ENCODE measurements around the gene PPP2R1B.

The PPP2R1B gene

DNA sequence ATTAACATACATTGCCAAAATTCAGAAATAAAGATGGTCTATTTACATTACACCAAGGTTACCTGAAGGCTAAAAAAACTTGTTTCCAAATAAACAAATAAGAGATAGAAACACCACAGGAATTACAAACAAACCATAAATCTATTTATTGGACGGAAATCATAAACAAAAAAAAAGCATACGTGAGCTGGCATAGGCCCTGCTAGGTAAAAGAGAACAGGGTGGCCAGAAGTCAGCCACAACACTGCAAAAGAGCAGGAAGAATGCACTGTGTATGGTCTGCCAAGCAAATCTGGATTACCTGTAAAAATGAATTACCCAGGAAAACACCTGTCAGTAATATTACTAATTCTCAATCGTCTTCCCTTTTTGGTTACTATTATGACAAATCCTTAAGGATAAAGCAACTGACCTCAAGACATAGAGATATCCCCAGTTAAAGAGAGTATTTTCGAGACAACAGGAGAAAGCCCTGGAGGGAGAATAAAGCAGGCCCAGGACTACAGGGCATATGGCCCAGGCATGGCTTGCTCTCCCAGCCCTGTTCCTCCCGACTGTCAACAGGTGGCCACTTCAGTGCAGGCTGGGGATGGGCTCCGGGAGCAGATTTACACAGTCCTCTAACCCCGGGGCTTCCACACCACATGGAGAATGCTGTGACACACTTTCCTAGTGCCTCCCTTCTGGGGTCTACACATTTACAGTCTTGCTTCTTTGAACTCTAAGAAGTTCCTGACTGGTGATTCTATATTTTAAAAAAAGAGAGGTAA, 18.0 kb downstream of the PPP2R1B start:
- no peak for DNase-seq (ENCODE audit: low spot score)

DNA sequence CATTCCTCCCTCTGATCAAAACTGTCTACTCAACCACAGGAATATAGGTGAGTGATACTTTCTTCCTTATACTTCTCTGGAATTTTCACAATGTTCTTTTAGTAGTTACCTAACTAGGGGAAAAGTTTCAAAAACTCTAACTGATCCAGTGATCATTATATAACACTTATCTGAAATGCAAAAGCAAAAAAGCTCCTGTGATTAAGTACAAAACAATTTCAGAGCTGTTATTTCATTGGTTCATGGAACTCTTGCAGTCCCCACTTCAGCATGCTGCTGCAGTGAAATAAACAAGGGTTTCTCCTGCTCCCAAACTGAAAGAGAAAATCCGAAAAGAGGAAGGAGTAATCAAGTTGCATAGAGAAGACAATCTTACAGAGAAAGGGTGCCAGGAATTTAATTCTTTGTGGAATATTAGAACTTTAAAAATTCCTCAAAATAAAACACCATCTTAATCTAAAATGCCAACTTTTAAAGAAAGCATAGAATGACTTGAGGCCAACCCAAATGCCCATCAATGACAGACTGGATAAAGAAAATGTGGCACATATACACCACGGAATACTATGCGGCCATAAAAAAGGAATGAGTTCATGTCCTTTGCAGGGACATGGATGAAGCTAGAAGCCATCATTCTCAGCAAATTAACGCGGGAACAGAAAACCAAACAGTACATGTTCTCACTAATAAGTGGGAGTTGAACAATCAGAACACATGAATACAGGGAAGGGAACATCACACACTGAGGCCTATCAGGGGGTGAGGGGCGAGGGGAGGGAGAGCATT, 20.3 kb downstream of the PPP2R1B start:
- DNase-seq (ENCODE audit: low spot score): no peak

DNA sequence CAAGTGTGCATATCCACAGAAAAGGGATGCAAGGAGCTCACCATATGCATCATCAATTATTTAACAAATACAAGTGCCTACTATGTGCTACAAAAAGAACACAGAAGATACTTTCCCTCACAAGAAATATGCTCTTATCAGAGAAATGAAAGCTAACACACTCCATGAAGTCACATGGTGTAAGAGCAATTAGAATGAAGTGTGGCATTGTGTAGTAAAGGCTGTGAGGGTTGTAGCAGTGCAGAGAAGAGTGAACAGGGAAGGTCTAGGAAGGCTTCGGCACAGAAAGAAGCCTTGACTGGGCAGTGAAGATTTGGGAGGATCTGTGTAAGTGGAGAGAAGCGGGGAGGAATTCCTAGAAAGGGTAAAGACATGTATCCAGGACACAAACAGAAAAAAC, 22.5 kb downstream of the PPP2R1B start:
- DNase-seq (ENCODE audit: low spot score): no peak

DNA sequence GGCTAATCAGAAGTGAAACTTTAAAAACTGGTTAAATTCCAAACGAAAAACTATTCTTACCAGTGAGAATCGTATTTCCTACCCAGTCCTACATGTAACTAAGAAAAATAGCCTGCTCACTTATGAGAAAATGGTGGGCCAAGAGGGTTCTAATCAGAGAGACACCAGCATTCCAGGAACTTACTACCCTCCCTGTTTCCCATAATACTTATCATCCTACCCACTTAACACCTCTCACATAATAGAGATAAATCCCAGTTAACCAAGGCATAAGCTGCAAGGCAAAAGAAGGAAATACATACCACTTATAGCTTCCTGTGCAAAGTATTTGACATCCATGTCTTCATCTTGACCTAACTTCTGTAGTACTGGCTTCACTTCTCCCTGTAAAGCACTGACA, 24.4 kb downstream of the PPP2R1B start:
- no peak for DNase-seq (ENCODE audit: low spot score)

DNA sequence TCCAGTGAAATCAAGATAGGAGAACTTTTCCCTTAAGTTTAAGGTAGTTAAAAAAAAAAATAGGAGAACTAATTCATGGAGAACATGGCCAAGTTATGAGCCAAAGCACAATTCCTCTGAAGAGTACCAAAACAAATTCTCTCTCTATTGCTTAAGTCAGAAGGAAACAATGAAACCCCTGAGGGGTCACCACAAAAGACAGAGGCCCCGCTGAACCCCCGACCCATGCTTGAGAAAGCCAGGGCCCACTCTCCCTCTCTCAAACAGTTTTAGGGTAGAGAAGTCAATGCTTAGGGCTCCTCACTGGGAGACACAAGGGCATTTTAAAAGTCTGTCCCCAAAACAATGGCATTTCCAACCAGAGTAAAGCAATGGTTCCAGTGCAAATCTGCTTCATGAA, 26.9 kb downstream of the PPP2R1B start:
- no peak for DNase-seq (ENCODE audit: low spot score)

DNA sequence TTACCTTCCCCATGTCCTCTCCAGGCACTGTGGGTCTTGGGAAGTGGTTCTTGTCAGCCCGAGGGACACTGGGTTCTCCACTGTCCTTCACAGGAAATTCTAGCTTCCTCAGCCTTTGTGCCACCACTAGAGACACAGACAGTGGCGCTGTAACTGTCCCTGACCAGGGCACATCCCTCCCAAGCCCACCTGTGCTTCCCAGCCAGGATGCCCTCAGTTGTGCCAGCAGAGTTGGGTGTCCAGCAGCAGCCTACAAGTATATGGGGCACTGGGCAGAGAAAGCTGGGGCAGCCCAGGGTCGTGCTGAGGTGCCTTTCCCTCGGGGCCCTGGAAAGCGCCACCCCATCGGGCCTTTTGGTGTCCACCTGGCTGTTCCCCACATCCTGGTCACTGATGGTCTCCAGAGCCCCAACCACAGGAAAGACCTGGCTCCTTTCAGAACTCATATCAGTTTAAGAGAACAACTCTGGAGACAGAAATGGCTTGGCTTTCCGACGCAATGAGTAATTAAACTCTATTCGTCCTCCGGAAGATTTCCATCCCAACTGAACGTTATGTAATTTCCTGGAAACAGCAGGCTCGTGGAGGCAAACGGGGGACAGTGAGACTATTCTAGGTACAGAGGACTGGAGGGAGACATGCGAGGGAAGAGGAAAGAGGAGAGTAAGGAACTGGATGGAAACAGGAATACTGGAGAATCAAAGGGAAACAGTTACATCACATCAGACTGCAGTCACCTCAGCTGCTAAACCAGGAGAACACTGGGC, 28.6 kb downstream of the PPP2R1B start:
- DNase-seq (ENCODE audit: low spot score): no peak

DNA sequence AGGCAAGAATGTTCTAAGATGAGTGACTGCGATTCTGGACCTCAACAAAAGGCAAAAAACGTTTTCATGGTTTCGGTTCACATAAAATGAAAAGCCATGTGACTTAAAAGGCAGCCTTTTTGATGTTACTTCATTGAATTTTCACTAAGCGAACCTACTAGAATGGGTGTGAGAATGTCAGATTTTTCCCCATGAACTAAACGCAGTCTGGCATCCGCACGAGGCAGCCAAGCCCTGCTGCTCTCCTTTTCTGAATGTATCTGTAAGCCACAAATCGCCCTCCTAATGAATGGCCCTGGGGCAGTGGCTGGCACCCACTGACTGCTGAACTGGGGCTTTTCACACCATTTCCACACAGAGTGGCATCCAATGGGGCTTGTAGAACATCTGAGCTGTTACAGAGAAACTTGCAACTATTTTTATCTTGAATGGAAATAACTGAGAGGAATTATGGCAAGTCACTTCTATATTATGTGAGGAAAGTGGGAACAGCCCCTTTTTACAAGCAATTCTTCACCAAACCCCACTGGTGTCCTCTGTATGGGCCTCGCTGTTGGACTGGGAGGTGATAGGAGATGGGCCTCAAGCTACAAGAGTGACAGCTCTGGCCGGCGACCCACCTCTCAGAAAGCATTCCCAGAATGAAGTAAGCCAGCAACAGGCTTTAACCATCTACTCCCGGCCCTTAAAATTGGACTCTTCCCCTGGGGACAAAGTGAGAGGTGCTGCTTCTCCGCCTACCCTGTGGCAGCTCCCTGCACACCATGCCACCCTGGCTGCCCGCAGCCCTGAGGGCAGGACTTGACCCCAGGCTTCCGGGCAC, 29.4 kb downstream of the PPP2R1B start:
- no peak for DNase-seq (ENCODE audit: low spot score)

DNA sequence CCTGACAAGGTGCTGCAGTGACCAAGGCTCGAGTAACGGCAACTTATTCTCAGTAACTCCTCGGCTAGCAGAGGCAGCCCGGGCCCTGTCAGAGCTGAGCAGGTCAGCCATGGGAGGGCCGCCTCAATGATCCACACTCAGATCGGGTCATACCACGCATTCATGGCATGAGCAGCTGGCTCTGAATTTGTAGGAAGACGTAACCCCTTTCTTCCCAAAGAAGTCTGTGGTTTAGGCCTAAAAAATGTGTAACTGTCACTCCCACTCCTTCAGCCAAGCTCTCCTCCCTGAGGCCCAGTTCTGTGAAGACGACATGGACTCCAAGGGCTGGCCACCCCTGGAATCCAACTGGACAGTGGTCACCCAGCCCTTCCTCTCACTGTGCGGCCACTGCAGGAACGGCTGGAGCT, 30.0 kb downstream of the PPP2R1B start:
- DNase-seq (ENCODE audit: low spot score): no peak

DNA sequence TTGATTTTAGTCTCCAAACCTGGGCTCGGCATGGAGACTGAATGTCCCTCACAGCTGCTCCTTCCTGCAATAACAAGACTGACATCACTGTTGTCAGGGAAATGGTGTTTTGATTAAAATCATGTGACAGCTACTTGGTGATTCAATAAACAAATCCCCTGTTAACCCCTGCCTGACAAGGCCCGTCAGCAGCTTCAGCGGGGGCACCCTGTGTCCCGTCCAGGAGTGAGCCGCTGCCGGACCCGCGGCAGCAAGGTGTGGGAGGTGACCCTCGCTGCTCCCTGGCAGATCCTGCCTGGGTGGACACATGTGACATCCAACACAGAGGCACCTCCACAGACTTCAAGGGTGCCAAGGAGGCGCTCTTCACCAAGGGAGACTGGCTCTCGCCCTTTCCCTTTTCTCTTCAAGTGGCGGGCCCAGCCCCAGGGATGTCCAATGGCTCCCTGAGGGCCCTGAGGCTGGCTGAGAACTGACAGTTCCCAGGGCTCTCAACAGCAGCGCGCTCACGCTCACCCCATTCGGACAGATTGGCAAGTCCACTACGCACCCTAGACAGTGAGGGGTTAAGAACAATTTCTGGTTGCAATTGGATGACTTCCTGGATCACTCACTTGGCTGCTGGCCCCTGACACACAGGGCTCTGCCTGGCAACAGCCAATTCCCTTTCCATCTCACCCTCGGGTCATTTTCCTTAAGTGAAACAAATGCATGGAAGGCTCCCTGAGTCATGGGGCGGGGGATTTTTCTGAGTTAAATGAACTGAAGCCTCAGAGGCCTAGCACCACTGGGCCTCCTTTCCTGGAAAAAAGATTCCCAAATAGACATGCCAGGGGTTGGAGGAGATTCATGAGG, 30.7 kb downstream of the PPP2R1B start:
- DNase-seq (ENCODE audit: low spot score): no peak

DNA sequence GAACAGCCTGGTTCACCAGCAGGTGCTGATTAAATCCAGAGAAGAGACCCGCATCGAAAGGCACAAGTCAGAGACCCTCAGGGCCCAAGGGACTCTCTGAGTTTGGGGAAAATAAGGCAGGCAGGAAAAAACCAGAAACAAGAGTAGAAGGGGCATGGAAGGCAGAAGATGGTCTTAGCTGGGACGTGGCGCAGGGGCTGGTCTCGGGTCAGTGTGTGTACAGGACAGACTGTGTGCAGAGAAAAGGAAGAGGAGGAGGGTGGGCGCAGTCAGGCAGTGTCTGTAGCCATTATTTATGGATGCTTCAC, 31.3 kb downstream of the PPP2R1B start:
- DNase-seq (ENCODE audit: low spot score): no peak

DNA sequence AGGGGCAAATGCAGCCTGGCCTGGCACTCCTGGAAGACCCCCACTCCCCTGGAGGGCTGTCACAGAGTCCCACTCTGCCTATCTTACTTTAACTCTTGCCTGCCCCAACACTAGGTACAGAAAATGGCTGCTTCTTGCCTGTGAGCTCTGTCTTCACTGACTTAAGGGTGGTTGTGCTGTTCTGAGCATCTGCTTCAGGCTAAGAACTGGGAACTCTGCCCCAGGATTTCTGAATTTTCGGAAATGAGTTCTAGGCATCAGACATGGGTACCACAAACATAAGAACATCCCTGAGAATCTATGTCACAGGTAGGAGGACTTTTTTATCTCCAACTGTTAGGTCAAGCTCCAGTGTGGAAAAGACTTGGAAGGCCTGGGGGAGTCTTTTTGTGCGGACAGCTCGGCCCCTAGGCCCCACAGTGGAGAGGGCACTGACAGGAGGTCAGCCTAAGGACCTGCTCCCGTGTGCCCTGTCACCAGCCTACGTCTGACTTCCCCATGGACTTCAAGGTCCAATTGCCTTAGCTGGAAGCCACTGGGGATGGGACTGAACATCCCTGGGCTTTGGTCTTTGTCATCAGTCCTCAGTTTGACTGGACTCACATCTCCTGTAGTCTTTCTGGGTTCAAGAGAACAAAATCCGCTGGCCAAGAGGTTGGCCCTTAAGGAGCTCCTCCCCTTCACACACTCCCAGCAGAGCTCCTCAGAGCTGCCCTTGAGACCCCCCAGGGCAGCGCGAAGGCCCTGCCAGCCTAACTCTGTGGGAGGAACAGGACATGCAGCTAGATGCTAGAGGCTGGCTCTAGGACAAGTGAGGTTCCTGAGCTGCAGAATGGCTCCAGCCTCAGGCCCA, 31.9 kb downstream of the PPP2R1B start:
- DNase-seq (ENCODE audit: low spot score): no peak

DNA sequence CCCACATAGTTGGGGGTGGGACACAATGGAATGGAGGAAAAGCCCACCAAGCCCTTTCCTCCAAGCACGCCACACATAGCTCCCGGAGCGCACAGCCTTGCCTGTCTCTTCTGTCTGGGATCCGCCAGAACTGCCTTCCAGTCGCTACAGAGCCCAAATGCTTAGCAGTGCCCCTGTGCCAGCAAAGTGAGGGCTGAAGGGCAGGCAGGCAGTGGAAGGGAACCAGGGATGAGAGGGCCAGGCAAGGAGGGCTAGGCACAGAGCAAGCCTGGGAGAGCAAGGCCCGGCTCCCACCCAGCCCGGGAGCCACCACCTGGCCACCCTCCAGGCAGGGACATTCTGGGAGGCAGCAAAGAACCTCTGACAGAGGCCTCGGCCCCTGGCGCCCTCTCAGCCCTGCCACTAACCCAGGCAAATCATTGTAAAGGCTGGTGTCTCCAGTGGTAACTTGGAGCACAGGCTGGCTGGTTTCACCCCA, 32.5 kb downstream of the PPP2R1B start:
- no peak for DNase-seq (ENCODE audit: low spot score)

DNA sequence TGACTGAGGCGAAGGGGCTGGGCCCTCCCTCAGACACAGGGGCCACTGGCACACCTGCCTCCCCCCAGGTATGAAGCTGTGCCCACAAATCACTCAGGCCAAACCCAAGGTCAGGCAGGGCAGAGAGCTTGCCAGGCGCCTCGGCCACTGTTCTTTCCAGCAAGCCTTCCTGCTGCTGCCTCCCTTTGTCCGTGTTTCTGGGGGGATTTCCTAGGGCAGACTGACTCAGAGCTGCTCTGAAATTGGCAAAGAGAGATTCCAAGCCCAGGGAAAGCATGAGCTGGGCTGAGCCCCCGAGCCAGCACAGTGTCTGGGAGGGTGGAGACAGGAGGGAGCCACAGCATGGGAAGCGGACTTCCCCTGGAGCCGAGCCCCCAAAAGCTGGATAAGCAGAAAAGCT, 33.2 kb downstream of the PPP2R1B start:
- no peak for DNase-seq (ENCODE audit: low spot score)

DNA sequence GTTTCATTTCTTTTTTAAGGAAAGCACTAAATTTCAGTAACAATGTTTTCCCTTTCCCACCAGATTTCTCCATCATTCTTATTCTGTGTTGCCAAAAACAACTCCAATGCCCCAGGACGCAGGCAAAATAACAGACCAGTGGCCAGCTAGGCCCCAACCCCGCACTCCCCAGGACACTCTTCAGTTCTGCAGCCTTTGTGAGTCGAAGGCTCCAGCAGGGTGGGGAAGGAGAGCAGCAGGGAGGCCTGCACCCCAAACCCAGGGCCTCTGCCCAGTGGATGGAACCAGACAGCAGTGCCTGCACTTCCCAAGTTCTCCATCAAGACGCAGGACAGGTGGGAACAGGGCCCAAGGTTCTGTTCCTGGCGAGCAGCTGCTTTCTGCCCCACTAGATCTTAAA, 34.4 kb downstream of the PPP2R1B start:
- DNase-seq (ENCODE audit: low spot score): no peak

DNA sequence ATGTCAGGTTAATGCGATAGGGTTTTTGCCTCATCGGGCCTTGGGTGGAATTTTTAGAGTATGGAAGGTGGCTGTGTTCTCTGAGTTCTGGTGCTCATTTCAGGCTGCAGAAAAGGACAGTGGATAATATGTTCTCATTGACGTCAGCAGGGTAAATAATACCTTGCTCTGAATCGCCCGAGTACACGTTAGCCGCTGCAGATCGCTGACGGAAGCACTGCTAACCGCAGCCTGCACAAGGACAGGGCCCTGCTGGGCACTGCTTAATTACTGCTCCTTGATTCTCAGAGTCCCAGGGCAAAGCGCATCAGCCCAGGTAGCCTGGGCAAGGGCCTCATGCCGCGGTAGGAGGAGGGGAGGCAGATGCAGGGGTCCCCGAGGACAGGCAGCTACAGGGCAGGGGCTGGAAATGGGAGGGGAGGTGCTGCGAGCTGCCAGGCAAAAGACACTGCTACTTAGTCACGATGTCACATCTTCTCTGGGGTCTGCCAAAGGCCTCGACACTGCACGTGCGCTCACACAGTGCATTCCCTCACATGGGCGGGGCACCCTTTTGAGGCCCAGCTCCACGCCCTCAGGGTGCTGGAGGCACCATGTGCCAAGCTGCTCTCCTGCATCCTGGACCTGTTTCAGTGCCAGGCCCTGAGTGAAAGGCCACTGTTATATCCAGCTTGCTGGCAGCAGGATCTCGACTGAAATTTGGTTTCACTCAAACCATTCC, 35.2 kb downstream of the PPP2R1B start:
- no peak for DNase-seq (ENCODE audit: low spot score)

DNA sequence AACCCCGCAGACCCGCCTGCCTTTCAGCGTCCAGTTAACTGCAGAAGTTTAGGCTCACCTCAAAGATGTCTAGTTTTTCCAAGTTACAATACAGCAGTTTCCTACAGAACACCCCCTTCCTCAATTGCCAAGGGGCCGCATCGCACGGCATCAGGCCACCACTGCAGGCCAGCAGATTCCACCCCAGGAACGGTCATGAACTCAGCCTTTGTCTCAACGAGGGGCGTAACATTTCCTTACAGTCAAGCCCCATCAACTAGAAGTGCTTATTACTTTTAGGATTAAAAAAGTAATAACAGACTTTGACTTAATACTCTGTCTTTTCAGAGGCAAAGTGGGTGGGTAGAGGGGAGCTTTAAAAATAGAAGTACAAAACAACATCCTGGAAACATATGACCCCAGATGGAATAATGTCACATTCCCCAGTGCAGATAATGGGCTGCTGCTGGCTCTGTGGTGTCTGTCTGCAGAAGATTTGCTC, 36.3 kb downstream of the PPP2R1B start:
- no peak for DNase-seq (ENCODE audit: low spot score)

DNA sequence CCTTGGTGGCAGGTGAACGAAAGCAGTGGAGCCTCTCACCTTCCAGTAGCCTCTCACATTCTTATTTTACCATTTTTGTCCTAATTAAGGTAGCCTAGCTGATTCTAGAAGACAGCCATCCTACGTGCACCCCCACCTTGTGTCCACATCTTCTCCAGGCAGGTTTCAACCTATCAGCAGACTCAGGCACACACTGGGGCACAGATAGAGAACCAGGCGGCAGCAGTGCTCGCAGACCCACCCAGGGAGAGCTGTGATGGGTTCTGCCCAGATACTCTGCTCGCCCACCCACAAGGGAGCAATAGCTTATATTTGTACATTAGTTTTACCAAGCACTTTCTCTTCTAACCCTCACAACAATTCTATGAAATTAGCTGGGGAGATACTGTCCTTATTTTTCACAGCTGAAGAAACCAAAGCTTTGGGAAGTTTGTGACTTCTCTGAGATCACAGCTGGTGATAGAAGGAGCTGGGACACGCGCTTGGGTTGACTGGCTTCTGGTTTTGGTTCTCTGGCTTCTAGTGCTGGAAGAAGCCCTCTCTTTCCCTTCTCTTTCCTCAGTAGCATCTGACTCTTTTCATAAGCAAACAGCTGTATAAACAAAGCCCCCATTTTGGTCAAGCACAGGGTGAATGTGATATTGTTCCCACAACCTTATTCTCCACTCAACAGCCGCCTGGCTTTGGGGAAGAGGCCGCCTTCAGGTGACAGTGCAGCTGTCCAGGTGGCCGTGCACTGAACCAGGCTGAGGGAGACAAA, 36.9 kb downstream of the PPP2R1B start:
- no peak for DNase-seq (ENCODE audit: low spot score)

DNA sequence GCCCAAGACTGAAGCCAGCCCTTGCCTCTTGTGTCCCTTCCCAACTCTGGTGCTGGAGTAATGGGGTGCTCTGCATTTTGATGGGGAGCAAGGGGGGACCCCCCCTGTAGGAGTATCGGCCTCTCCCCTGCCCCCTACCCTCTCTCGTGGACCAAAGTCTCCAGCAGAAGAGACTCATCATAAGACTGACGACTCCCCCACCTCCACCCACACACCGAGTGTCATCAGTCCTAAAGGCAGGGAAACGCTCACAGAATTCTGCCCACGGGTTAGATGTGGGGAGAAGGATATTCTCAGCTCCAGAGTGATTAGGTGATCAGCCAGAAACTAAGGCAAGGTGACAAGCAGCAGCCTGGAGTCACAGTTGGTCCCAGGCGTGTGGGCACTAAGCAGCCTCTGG, 38.8 kb downstream of the PPP2R1B start:
- no peak for DNase-seq (ENCODE audit: low spot score)

All from germinal center (tissue), 1 donor.